A549 (cell line): ENCODE data around the gene ZNF639. TPM values are rescaled to one million over a fixed set of nuclear protein-coding genes. Genes with fewer than 3 reads are reported as not detected.

Source experiments
- ATAC-seq, 2 experiments: fragments of 200-7000 bp in 1 of 2; fragments of >200 bp in 1 of 2; cut with Nextera tagmentation in 1 of 2; cut with Tn5 transposase in 1 of 2; 3 replicates each; pipeline versions ENCODE4 v1.8.0 to v1.9.1; 2018 to 2020; ENCODE audit warnings: mild to moderate bottlenecking in 1 of 2, moderate library complexity in 1 of 2
- CTCF ChIA-PET: fragments of 300-600 bp; sonication (Branson Sonifier 250); formaldehyde crosslinking; extraction: SDS; loops from one replicate; lab custom pipeline; 2021; ENCODE audit warnings: antibody characterized with exemption, inconsistent platforms; lab: Yijun Ruan, JAX
- POLR2A ChIA-PET: fragments of 350-600 bp; formaldehyde crosslinking; extraction: SDS; loops from one replicate; lab custom pipeline; 2021; ENCODE audit warnings: antibody characterized with exemption, inconsistent platforms; lab: Yijun Ruan, JAX
- DNase-seq, 2 experiments: peaks; one replicate each; pipeline versions ENCODE4 v3.0.0 to v3.0.0-alpha.2; 2011 to 2016; ENCODE audit warnings: low read depth in 1 of 2, low spot score in 1 of 2
- FAIRE-seq: peaks from 2 replicates; lab custom pipeline; 2011; peaks lifted over from hg19 to GRCh38; lab: Jason Lieb, UNC
- H3K27ac ChIP-seq, 2 experiments: fragments of >200 bp; sonication (Bioruptor Twin); formaldehyde crosslinking; 3 replicates each; pipeline ENCODE4 v1.5.1; 2016 to 2017
- H3K4me1 ChIP-seq: fragments of >200 bp; sonication (Bioruptor Twin); formaldehyde crosslinking; 3 replicates; pipeline ENCODE4 v1.6.1; 2016
- H3K4me2 ChIP-seq: fragments of >200 bp; sonication (Bioruptor Twin); formaldehyde crosslinking; 3 replicates; pipeline ENCODE4 v1.6.1; 2016
- H3K4me3 ChIP-seq: fragments of >200 bp; sonication (Bioruptor Twin); formaldehyde crosslinking; 3 replicates; pipeline ENCODE4 v1.5.1; 2016
- H3K9me3 ChIP-seq: fragments of >200 bp; sonication (Bioruptor Twin); formaldehyde crosslinking; 3 replicates; pipeline ENCODE4 v1.6.1; 2016
- BHLHE40 ChIP-seq: IDR thresholded peaks from 2 replicates; pipeline ENCODE4 v1.6.1; 2012; ENCODE audit warnings: low read depth, low read length, inconsistent platforms
- HMGXB4 ChIP-seq: fragments of 250-450 bp; sonication (Bioruptor Pico); IDR thresholded peaks from 2 replicates; pipeline ENCODE4 v1.5.0; 2021; ENCODE audit warnings: mild to moderate bottlenecking, moderate library complexity, borderline replicate concordance
- HOXB13 ChIP-seq: fragments of 250-450 bp; sonication (Bioruptor Pico); IDR thresholded peaks from 2 replicates; pipeline ENCODE4 v1.5.0; 2020; ENCODE audit warnings: low read depth, mild to moderate bottlenecking, moderate library complexity
- HOXB5 ChIP-seq: fragments of 250-450 bp; sonication (Bioruptor Pico); IDR thresholded peaks from 2 replicates; pipeline ENCODE4 v1.5.0; 2020; ENCODE audit warnings: mild to moderate bottlenecking, moderate library complexity
- KDM1A ChIP-seq: fragments of 200-600 bp; sonication (generic); IDR thresholded peaks from 2 replicates; pipeline ENCODE4 v1.6.1; 2016; ENCODE audit warnings: low read depth, mild to moderate bottlenecking
- KDM5A ChIP-seq: fragments of 200-600 bp; sonication (generic); IDR thresholded peaks from 2 replicates; pipeline ENCODE4 v1.6.1; 2016; ENCODE audit warnings: antibody characterized with exemption, mild to moderate bottlenecking
- MAFK ChIP-seq: fragments of 450-650 bp; IDR thresholded peaks from 2 replicates; pipeline ENCODE4 v1.6.1; 2014; ENCODE audit not compliant: partially characterized antibody
- MYC ChIP-seq: IDR thresholded peaks from 2 replicates; pipeline ENCODE4 v1.6.1; 2012; ENCODE audit warnings: mild to moderate bottlenecking, inconsistent platforms, low read length, improper control_type of control experiment, borderline replicate concordance
- NPAS2 ChIP-seq: fragments of 250-450 bp; sonication (Bioruptor Pico); IDR thresholded peaks from 2 replicates; pipeline ENCODE4 v1.8.0; 2022; ENCODE audit warnings: mild to moderate bottlenecking, moderate library complexity, borderline replicate concordance
- NR3C1 ChIP-seq: fragments of >200 bp; sonication (Bioruptor Twin); formaldehyde crosslinking; IDR thresholded peaks from 3 replicates; pipeline ENCODE4 v1.6.1; 2017
- PHF8 ChIP-seq: fragments of 200-600 bp; sonication (generic); IDR thresholded peaks from 2 replicates; pipeline ENCODE4 v1.6.1; 2016; ENCODE audit warnings: low read depth, mild to moderate bottlenecking, antibody characterized with exemption, moderate library complexity, borderline replicate concordance
- POLR2A ChIP-seq: IDR thresholded peaks from 2 replicates; pipeline ENCODE4 v1.6.1; 2012; ENCODE audit warnings: mild to moderate bottlenecking, low read length
- POLR2AphosphoS2 ChIP-seq: conservative IDR thresholded peaks from 2 replicates; pipeline ENCODE4 v1.6.1; 2012; ENCODE audit warnings: low read length, improper control_type of control experiment, inconsistent platforms
- RAD21 ChIP-seq, 2 experiments: fragments of >200 bp in 1 of 2; sonication (Bioruptor Twin) in 1 of 2; formaldehyde crosslinking in 1 of 2; IDR thresholded peaks in 1 of 2; conservative IDR thresholded peaks in 1 of 2; 2 replicates in 1 of 2; 3 replicates in 1 of 2; pipeline ENCODE4 v1.6.1; 2012 to 2018; ENCODE audit warnings: inconsistent platforms in 1 of 2
- RFX5 ChIP-seq: fragments of 450-650 bp; IDR thresholded peaks from 2 replicates; pipeline ENCODE4 v1.7.1; 2014; ENCODE audit warnings: antibody characterized with exemption, mild to moderate bottlenecking, moderate library complexity
- RNF2 ChIP-seq: fragments of 200-600 bp; sonication (generic); IDR thresholded peaks from 2 replicates; pipeline ENCODE4 v1.6.1; 2016; ENCODE audit warnings: low read depth, mild to moderate bottlenecking, antibody characterized with exemption, moderate library complexity, borderline replicate concordance
- SMC3 ChIP-seq: fragments of >200 bp; sonication (Bioruptor Twin); formaldehyde crosslinking; IDR thresholded peaks from 3 replicates; pipeline ENCODE4 v1.6.1; 2018; ENCODE audit warnings: inconsistent platforms
- TFCP2L1 ChIP-seq: fragments of 250-450 bp; sonication (Bioruptor Pico); IDR thresholded peaks from 2 replicates; pipeline ENCODE4 v1.5.0; 2021; ENCODE audit warnings: mild to moderate bottlenecking
- ZNF302 ChIP-seq: fragments of 250-450 bp; sonication (Bioruptor Pico); IDR thresholded peaks from 2 replicates; pipeline ENCODE4 v1.9.0; 2021; ENCODE audit warnings: inconsistent platforms, mild to moderate bottlenecking, moderate library complexity
- WGBS: methylation state at CpG from one replicate; pipeline ENCODE4 v1.1.6; 2017; ENCODE audit errors: missing lambda C conversion rate; 5-methylcytosine and 5-hydroxymethylcytosine counted together
- polyA plus RNA-seq, 4 experiments: library from polyadenylated mRNA; depleted of rRNA in 3 of 4; stranded (reverse); fragments of >200 nt; fragmentation: RNase III in 1 of 4; extraction: RNeasy Plus Mini Kit Qiagen cat#74134 plus additional on column Dnase treatment in 1 of 4; gene quantifications; 2 replicates in 3 of 4; 3 replicates in 1 of 4; pipeline ENCODE4 v1.2.3, GENCODE V29; 2011 to 2017

Gene ZNF639
- polyA plus RNA-seq, 2 of the 4 experiments (the other 2 are of a cell fraction) = 18.9 to 19.0 TPM

GRCh38 chr3:179278151-179278550, 44.7 kb upstream of the ZNF639 start:
- Histone ChIP-seq H3K4me2 (no peak overlapping the region), H3K9me3 (no peaks in the 10 kb centered on the region), H3K27ac (no peak overlapping the region), H3K4me1 (no peaks in the 10 kb centered on the region), H3K4me3 (no peak overlapping the region)
- ATAC-seq (no peak), DNase-seq (no peak), FAIRE-seq (no peak)
- no peak for TF ChIP-seq HOXB5 (CRISPR knock-in tag)
- no peak for TF ChIP-seq ZNF302
- no peak for TF ChIP-seq SMC3
- WGBS = 100% methylated on average over 1 of the region's 1 CpG
- ChIA-PET POLR2A (no interaction called here), CTCF (interaction anchor here (1.4 kb wide), 1 partner anchor 130 kb away, joined by 4 read pairs; the partner anchor contains the start of gene PIK3CA)

- Histone ChIP-seq H3K4me1 (no peaks in the 10 kb centered on the region), H3K27ac (no peak overlapping the region), H3K9me3 (no peaks in the 10 kb centered on the region), H3K4me3 (no peak overlapping the region), H3K4me2 (no peak overlapping the region)
- no peak for ATAC-seq
- WGBS = 47% methylated on average over 4 of the region's 4 CpGs
- FAIRE-seq = no peak
- no peak for TF ChIP-seq BHLHE40
- no peak for TF ChIP-seq RNF2
- no peak for TF ChIP-seq POLR2A
- TF ChIP-seq PHF8 = no peak
- ChIA-PET POLR2A (no interaction called here), CTCF (interaction anchor here (0.7 kb wide), 1 partner anchor 10 kb away, joined by 3 read pairs; no protein-coding TSS in a partner anchor)
- DNase-seq = no peak
Measured at GRCh38 chr3:179278932-179279693, 43.7 kb upstream of the ZNF639 start.

- Histone ChIP-seq H3K27ac (no peak overlapping the region), H3K4me3 (no peak overlapping the region), H3K4me2 (no peak overlapping the region), H3K9me3 (no peaks in the 10 kb centered on the region), H3K4me1 (no peaks in the 10 kb centered on the region)
- CTCF ChIA-PET = interaction anchor here (0.7 kb wide), 1 partner anchor 9 kb away, joined by 3 read pairs; no protein-coding TSS in a partner anchor
- POLR2A ChIA-PET = no interaction called here
- DNase-seq (no peak), ATAC-seq (no peak), FAIRE-seq (no peak)
- TF ChIP-seq MAFK = peak; percentile 89
- no peak for TF ChIP-seq TFCP2L1 (CRISPR knock-in tag)
- WGBS = 29% methylated on average over 1 of the region's 1 CpG
Measured at GRCh38 chr3:179279837-179280236, 43.0 kb upstream of the ZNF639 start.

- Histone ChIP-seq H3K4me2 (no peak overlapping the region), H3K4me3 (no peak overlapping the region), H3K4me1 (no peaks in the 10 kb centered on the region), H3K9me3 (no peaks in the 10 kb centered on the region), H3K27ac (no peak overlapping the region)
- ChIA-PET POLR2A (no interaction called here), CTCF (interaction anchor here (0.5 to 2.1 kb wide), 2 partner anchors 10 to 117 kb away, joined by 3 to 5 read pairs; no protein-coding TSS in a partner anchor)
- TF ChIP-seq NR3C1 = no peak
- no peak for TF ChIP-seq KDM5A
- TF ChIP-seq POLR2AphosphoS2 = no peak
- DNase-seq (no peak), FAIRE-seq (no peak), ATAC-seq (no peak)
- WGBS = 80% methylated on average over 3 of the region's 3 CpGs
Measured at GRCh38 chr3:179281825-179282224, 41.0 kb upstream of the ZNF639 start.

- no peaks in the 10 kb centered on the region for H3K9me3 ChIP-seq
- no peak overlapping the region for H3K27ac ChIP-seq
- no peaks in the 10 kb centered on the region for H3K4me1 ChIP-seq
- DNase-seq (no peak), ATAC-seq (no peak), FAIRE-seq (no peak)
- POLR2A ChIA-PET = no interaction called here
- 84% methylated on average over 6 of the region's 6 CpGs for WGBS
- no peak overlapping the region for H3K4me2 ChIP-seq
- CTCF ChIA-PET = interaction anchor here (1.0 kb wide), 1 partner anchor 29 kb away, joined by 3 read pairs; no protein-coding TSS in a partner anchor
- no peak for TF ChIP-seq HMGXB4
- TF ChIP-seq NPAS2 = no peak
- no peak for TF ChIP-seq MYC
- TF ChIP-seq TFCP2L1 (CRISPR knock-in tag) = no peak
- no peak for TF ChIP-seq POLR2AphosphoS2
- no peak for TF ChIP-seq HOXB13 (CRISPR knock-in tag)
- TF ChIP-seq RFX5 = no peak
- no peak for TF ChIP-seq KDM1A
- no peak for TF ChIP-seq KDM5A
- no peak for TF ChIP-seq RAD21 (conservative IDR thresholded peaks at IDR 0.05 in 1 of 2, IDR thresholded peaks at IDR 0.05 in 1 of 2)
- TF ChIP-seq POLR2A = no peak
- no peak overlapping the region for H3K4me3 ChIP-seq
Measured at GRCh38 chr3:179286331-179286730, 36.5 kb upstream of the ZNF639 start.
